ENCODE data around the gene TUNAR. TPM values are rescaled to one million over a fixed set of nuclear protein-coding genes. Genes with fewer than 3 reads are reported as not detected.
A peak's percentile ranks its signal among the peaks of the same experiment; 100 is the strongest.

The TUNAR gene
- total RNA-seq, 4 donors from 2014 or later = 0.10 TPM; not detected in 3

DNA sequence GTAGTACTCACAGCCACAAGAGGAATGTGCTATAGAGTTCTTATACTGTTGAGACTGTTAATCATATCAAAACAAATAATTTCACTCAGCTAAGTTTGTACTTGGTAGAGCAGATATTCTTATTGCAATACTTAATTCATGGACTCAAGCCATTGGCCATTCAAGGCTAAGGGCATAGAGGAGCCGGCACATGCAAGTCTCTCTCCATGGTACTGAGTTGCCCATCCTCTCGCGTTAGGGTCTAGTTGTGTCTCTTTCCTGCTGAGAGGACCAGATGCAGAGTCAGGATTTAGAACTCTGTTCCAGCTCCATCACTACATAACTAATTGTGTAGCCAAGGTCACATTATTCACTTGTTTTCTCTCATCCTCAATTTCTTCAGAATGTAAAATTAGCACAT is 14.4 kb upstream of the TUNAR start:
- DNase-seq (ENCODE audit: low spot score in 2 of 2) = no peak
- TF ChIP-seq POLR2A (IDR thresholded peaks at IDR 0.05) (no peak), CTCF (IDR thresholded peaks at IDR 0.05) (no peak)
- no peak overlapping the region for H3K4me3 ChIP-seq (ENCODE audit: low read depth, poor library complexity, severe bottlenecking)
- WGBS, 2 donors = 7 to 14% methylated on average over 3 of the region's 3 CpGs
- intact Hi-C loops (cut with DNase I; ENCODE audit: low total_unique reads) = no loop called here

GRCh38 chr14:95863295-95863694 is 13.3 kb upstream of the TUNAR start:
- H3K4me3 ChIP-seq (ENCODE audit: low read depth, poor library complexity, severe bottlenecking) = no peak overlapping the region
- no peak for DNase-seq (ENCODE audit: low spot score in 2 of 2)
- intact Hi-C loops (cut with DNase I; ENCODE audit: low total_unique reads) = no loop called here
- TF ChIP-seq CTCF (IDR thresholded peaks at IDR 0.05) (no peak), POLR2A (IDR thresholded peaks at IDR 0.05) (no peak)
- 83 to 89% methylated on average over 4 of the region's 4 CpGs for WGBS, 2 donors

DNA sequence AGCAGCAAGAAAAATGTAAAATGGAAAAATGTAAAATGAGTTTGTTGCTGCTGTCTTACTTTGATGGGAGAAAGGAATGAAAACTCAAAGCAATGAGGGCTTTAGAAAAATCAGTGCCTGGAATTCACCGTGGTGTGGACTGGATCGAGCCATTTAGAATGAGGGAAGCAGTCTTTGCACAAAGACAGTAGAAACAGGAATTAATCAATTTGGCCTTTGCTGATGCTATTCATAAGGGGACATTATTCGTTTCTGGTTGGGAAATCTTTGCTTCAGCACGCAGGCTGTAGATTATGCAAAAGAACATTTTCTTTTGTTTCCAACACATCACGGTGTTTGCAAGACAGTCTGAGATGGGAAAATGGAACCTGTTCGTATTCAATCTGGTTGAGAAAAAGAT is 6.9 kb upstream of the TUNAR start:
- no peak for DNase-seq (ENCODE audit: low spot score in 2 of 2)
- no peak for TF ChIP-seq CTCF (IDR thresholded peaks at IDR 0.05)
- TF ChIP-seq POLR2A (IDR thresholded peaks at IDR 0.05) = no peak
- WGBS, 2 donors = 69 to 84% methylated on average over 6 of the region's 6 CpGs
- intact Hi-C loops (cut with DNase I; ENCODE audit: low total_unique reads) = no loop called here
- no peak overlapping the region for H3K4me3 ChIP-seq (ENCODE audit: low read depth, poor library complexity, severe bottlenecking)

DNA sequence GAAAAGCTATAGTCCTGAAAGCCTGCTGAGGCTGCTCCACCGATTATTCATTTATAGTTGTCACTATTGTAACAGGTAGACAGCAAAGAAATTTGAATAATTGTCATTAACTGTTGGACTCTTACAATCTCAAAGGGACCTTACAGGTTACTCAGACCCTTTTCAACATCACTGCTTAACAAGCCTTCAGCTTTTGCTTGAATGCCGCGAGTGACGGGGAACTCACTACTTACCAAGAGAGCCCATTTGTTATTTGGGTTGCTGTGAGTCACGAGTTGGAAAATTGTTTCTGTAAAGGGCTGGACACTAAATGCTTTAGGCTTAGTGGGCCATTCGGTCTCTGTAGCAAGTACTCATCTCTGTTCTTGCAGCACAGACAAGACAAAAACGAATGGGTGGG is 5.9 kb upstream of the TUNAR start:
- intact Hi-C loops (cut with DNase I; ENCODE audit: low total_unique reads) = no loop called here
- 86 to 90% methylated on average over 7 of the region's 7 CpGs for WGBS, 2 donors

DNA sequence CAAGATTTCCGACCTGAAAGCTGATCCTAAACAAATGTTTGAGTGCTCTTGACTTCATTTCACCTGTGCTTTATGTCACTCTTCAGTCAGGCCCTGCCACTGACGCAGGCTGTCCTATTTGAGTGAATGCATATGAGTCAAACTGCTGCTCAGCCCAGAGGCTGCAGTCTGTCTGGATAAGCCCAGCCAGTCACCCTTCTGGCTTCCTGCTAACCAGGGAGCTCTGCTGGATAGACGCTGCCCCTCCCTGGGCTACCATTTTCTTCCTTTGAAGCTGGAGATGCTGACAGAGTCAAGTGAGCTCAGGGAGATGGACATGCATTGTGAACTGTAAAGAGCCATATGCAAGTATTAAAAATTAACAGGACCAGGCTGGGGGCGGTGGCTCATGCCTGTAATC is 5.1 kb upstream of the TUNAR start:
- TF ChIP-seq POLR2A (IDR thresholded peaks at IDR 0.05) = no peak
- no peak for TF ChIP-seq CTCF (IDR thresholded peaks at IDR 0.05)
- intact Hi-C loops (cut with DNase I; ENCODE audit: low total_unique reads) = no loop called here
- H3K4me3 ChIP-seq (ENCODE audit: low read depth, poor library complexity, severe bottlenecking) = no peak overlapping the region
- WGBS, 2 donors = 59 to 77% methylated on average over 4 of the region's 4 CpGs
- peak in 1 of 2 donors; percentile 72 for DNase-seq (ENCODE audit: low spot score in 2 of 2)

More for the DNA sequence above, 5.9 kb upstream of the TUNAR start:
- peak in 1 of 2 donors; percentile 10 for DNase-seq (ENCODE audit: low spot score in 2 of 2)
- TF ChIP-seq CTCF (IDR thresholded peaks at IDR 0.05) = no peak
- TF ChIP-seq POLR2A (IDR thresholded peaks at IDR 0.05) = no peak
- no peak overlapping the region for H3K4me3 ChIP-seq (ENCODE audit: low read depth, poor library complexity, severe bottlenecking)

- intact Hi-C loops (cut with DNase I; ENCODE audit: low total_unique reads) = no loop called here
- WGBS, 2 donors = 52 to 67% methylated on average over 3 of the region's 3 CpGs
- no peak for TF ChIP-seq POLR2A (IDR thresholded peaks at IDR 0.05)
- TF ChIP-seq CTCF (IDR thresholded peaks at IDR 0.05) = no peak
- H3K4me3 ChIP-seq (ENCODE audit: low read depth, poor library complexity, severe bottlenecking) = no peak overlapping the region
- no peak for DNase-seq (ENCODE audit: low spot score in 2 of 2)
Observed at GRCh38 chr14:95872777-95873176, 3.9 kb upstream of the TUNAR start.
